Tracheal epithelial cell (primary cell): ENCODE measurements around the gene NCKAP1. TPM values are rescaled to one million over a fixed set of nuclear protein-coding genes. Genes with fewer than 3 reads are reported as not detected.

Experiments
- total RNA-seq: library from RNA; depleted of rRNA; stranded (reverse); fragments of >200 nt; gene quantifications from 2 replicates; pipeline ENCODE4 v1.2.1, GENCODE V29; 2014

NCKAP1 gene
- total RNA-seq, result 246 and 332 TPM in 2 replicates

GRCh38 chr2:183038341-183039300 lies at the start of gene NCKAP1:
Gene NCKAP1 (minus strand): TSS chr2:183038457. CDS start chr2:183038099, 358 bp downstream.

GRCh38 chr2:183078464-183079138 lies 40.3 kb upstream of the NCKAP1 start, which contains the start of gene DUSP19:
Gene DUSP19 (plus strand): TSS chr2:183078747. CDS start chr2:183078934, 187 bp downstream.

GRCh38 chr2:182866461-182867406 lies 171.5 kb downstream of the NCKAP1 start, which contains the start of gene FRZB:
Gene FRZB (minus strand): TSS chr2:182866637. CDS start chr2:182866552, 85 bp downstream.

Other genes starting within 250 kb of the NCKAP1 start
- gene FRZB, start 171.8 kb downstream of the NCKAP1 start, total RNA-seq, result under 0.01 TPM in 1 of 2 replicates, not detected in the other
- 0.24 and 0.43 TPM in 2 replicates for gene DUSP19, start 40.3 kb upstream of the NCKAP1 start, total RNA-seq
- 15.9 and 19.8 TPM in 2 replicates for gene NUP35, start 86.0 kb upstream of the NCKAP1 start, total RNA-seq